Left lung (tissue), 10 donors: Measurements from ENCODE around the gene GRIN1. TPM values are rescaled to one million over a fixed set of nuclear protein-coding genes. Genes with fewer than 3 reads are reported as not detected.

ENCODE experiments used
- ATAC-seq: fragments of 200-7000 bp; cut with Tn5 transposase; one replicate; pipeline ENCODE4 v1.9.1; 2020; ENCODE audit warnings: moderate library complexity
- DNase-seq, 4 donors: peaks; one replicate each; pipeline ENCODE4 v3.0.0-alpha.2; 2013 to 2020
- H3K27ac ChIP-seq, 2 donors: fragments of 200-600 bp; sonication (generic) in 1 of 2; one replicate each; pipeline versions ENCODE4 v1.5.0 to v1.8.0; 2020 to 2021
- H3K27me3 ChIP-seq, 2 donors: fragments of 200-600 bp; sonication (generic) in 1 of 2; one replicate each; pipeline versions ENCODE4 v1.5.0 to v1.8.0; 2020 to 2021
- H3K36me3 ChIP-seq, 2 donors: fragments of 200-600 bp; sonication (generic) in 1 of 2; one replicate each; pipeline versions ENCODE4 v1.5.0 to v1.8.0; 2020 to 2021
- H3K4me1 ChIP-seq, 2 donors: fragments of 200-600 bp; one replicate each; pipeline ENCODE4 v1.8.0; 2021
- H3K4me3 ChIP-seq, 2 donors: fragments of 200-600 bp; sonication (generic) in 1 of 2; one replicate each; pipeline versions ENCODE4 v1.5.0 to v1.8.0; 2020 to 2021; ENCODE audit warnings: mild to moderate bottlenecking in 1 of 2
- H3K9me3 ChIP-seq, 2 donors: fragments of 200-600 bp; sonication (generic) in 1 of 2; one replicate each; pipeline versions ENCODE4 v1.5.0 to v1.8.0; 2020 to 2021
- CTCF ChIP-seq, 2 donors: fragments of 200-600 bp; sonication (generic) in 1 of 2; IDR thresholded peaks; one replicate each; pipeline versions ENCODE4 v1.5.0 to v1.8.0; 2021; ENCODE audit warnings: antibody characterized with exemption in 2 of 2
- intact Hi-C, 2 donors: fragments of 100-400 bp; cut with DNase I; formaldehyde crosslinking; loops; one replicate each; pipeline versions ENCODE4 v1.11.2 to v1.14.2; 2022
- polyA plus RNA-seq, 6 donors: library from polyadenylated mRNA; unstranded; fragments of 120-200 nt; gene quantifications; one replicate each; pipeline ENCODE4 v1.2.1, GENCODE V29; 2013; ENCODE audit not compliant: insufficient read length in 6 of 6
- total RNA-seq, 2 donors: library from RNA; stranded (reverse); fragmentation: NEBNext Ultra II Directional; extraction: Animal tissue kit (Norgen Biotek cat#: 25700); gene quantifications; one replicate each; pipeline ENCODE4 v1.2.1, GENCODE V29; 2021
- donor health status: DM: no; HTN: yes; CAD: no.
- donor health status: DM: no; HTN: no; CAD: no.

The GRIN1 gene
- total and polyA plus RNA-seq, 8 donors: 0.15 to 0.55 (median 0.28) TPM

- Histone ChIP-seq H3K36me3 (peaks cover 0 to 15% of the 10 kb centered on the region in 2 donors), H3K27ac (no peak overlapping the region), H3K9me3 (no peaks in the 10 kb centered on the region), H3K27me3 (peaks cover 28 to 79% of the 10 kb centered on the region in 2 donors), H3K4me3 (no peak overlapping the region), H3K4me1 (peaks cover 5 to 21% of the 10 kb centered on the region in 2 donors)
- intact Hi-C loops: no loop called here
- DNase-seq (no peak), ATAC-seq (no peak)
- no peak for TF ChIP-seq CTCF (IDR thresholded peaks at IDR 0.05)
Observed at GRCh38 chr9:137172901-137173795, 34.2 kb downstream of the GRIN1 start.

- TF ChIP-seq CTCF (IDR thresholded peaks at IDR 0.05): no peak
- peaks cover 0 to 15% of the 10 kb centered on the region in 2 donors for H3K4me1 ChIP-seq
- H3K9me3 ChIP-seq: no peaks in the 10 kb centered on the region
- H3K4me3 ChIP-seq: no peak overlapping the region
- H3K27ac ChIP-seq: no peak overlapping the region
- intact Hi-C loops: no loop called here
- ATAC-seq: no peak
- H3K27me3 ChIP-seq: peaks cover 19 to 70% of the 10 kb centered on the region in 2 donors
- no peak for DNase-seq
- H3K36me3 ChIP-seq: peaks cover 0 to 24% of the 10 kb centered on the region in 2 donors
Observed at GRCh38 chr9:137173796-137174664, 35.1 kb downstream of the GRIN1 start.

DNA sequence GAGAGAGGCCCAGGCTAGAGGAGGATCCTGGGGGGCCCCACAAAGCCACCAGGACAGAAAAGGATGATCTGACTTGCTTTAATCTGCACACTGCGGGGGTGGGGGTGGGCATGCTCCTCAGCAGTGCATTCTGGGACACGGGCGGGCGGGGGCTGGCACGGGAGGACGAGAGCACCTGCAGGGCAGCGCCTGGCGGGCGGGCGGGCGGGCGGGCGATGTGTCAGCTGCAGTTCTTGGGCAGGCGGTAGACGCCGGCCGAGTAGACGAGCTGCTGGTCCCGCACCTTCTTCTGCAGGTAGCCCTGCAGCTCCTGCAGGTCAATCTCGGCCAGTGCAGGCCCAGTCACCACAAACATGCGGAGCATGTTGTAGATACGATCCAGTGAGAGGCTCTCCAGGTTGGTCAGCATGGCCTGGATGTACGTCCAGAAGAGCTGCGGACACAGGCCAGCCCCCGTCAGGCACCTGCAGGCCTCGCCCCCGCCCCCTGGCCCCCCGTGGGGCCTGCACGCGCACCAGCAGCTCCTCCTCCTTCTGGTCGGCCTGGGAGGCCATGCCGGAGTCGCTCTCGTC is 35.9 kb downstream of the GRIN1 start:
- Histone ChIP-seq H3K4me3 (no peak overlapping the region), H3K27ac (no peak overlapping the region), H3K4me1 (peaks cover 0 to 8% of the 10 kb centered on the region in 2 donors), H3K9me3 (no peaks in the 10 kb centered on the region), H3K27me3 (peaks cover 11 to 63% of the 10 kb centered on the region in 2 donors), H3K36me3 (peaks cover 0 to 32% of the 10 kb centered on the region in 2 donors)
- intact Hi-C loops: no loop called here
- ATAC-seq (peak; percentile 9), DNase-seq (no peak)
- TF ChIP-seq CTCF (IDR thresholded peaks at IDR 0.05): no peak

GRCh38 chr9:137175345-137175961 is 36.5 kb downstream of the GRIN1 start:
- no peak for ATAC-seq
- intact Hi-C loops: no loop called here
- no peak for DNase-seq
- no peak for TF ChIP-seq CTCF (IDR thresholded peaks at IDR 0.05)
- no peak overlapping the region for H3K27ac ChIP-seq
- peaks cover 0 to 6% of the 10 kb centered on the region in 2 donors for H3K4me1 ChIP-seq
- peaks cover 5 to 56% of the 10 kb centered on the region in 2 donors for H3K27me3 ChIP-seq
- no peak overlapping the region for H3K4me3 ChIP-seq
- H3K36me3 ChIP-seq: peaks cover 0 to 38% of the 10 kb centered on the region in 2 donors
- no peaks in the 10 kb centered on the region for H3K9me3 ChIP-seq
